Ammon's horn (tissue), 1 donor: Measurements from ENCODE around the gene GPX4.

Source experiments
- DNase-seq: peaks from one replicate; pipeline ENCODE4 v3.0.0-alpha.2; 2016; ENCODE audit warnings: low spot score

Gene GPX4

GRCh38 chr19:1149259-1150045, 45.7 kb downstream of the GPX4 start:
- DNase-seq: no peak

DNA sequence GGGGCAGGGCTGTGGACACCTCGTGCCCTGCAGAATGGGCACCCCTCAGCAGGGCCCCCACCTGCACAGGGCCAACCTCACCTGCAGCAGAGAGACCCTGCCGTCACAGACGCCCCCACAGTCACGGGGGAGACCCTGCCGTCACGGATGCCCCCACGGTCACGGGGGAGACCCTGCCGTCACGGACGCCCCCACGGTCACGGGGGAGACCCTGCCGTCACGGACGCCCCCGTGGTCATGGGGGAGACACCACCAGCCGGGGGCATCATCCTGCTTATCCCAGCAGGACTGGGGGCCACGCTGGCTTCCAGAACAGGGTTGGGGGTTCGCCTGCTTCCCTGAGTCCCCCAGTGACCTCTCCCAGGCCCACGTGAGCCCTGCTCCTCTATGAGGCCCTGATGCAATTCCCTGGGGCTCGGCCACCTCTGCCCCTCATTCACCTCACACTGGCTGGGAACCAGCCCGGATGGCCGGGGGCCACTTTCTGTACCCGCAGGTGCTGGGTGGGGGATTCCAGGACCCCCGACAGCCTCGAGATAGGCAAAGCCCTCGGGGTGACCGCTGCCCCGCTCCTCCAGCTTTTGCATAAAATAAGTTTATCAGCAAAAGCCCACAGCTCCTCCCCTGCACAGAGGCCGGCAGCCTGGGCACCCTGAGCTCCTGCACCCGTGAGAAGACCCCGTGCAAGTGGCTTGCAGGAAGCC, 46.7 kb downstream of the GPX4 start:
- no peak for DNase-seq

GRCh38 chr19:1151037-1151724, 47.4 kb downstream of the GPX4 start:
- no peak for DNase-seq

GRCh38 chr19:1151917-1152587, 48.3 kb downstream of the GPX4 start:
- DNase-seq: no peak

- DNase-seq: no peak
Measured at GRCh38 chr19:1153891-1154730, 50.3 kb downstream of the GPX4 start.

- DNase-seq: peak; percentile 47
Measured at GRCh38 chr19:1154731-1155351, 51.0 kb downstream of the GPX4 start.

- no peak for DNase-seq
Measured at GRCh38 chr19:1155352-1156304, 51.8 kb downstream of the GPX4 start.
